NCI-H2107 treated with DMSO at 0.1 percent for 48 hours (cell line): Measurements from ENCODE around the gene ARHGAP31.
"Not testable (repeated sequence)": the region's sequence is repeated elsewhere in the genome, so short reads cannot be mapped to it uniquely, and the experiment has no call there.

Experiments used
- DNase-seq: peaks from one replicate; lab custom pipeline; 2025; ENCODE audit not compliant: unreplicated experiment; lab: John Stamatoyannopoulos, UW

ARHGAP31 gene

GRCh38 chr3:119294696-119295671 is 801 bp downstream of the ARHGAP31 start:
- DNase-seq: peak; percentile 10

- DNase-seq: no peak
Measured at GRCh38 chr3:119295816-119296726, 1.9 kb downstream of the ARHGAP31 start.

GRCh38 chr3:119296727-119297122 is 2.5 kb downstream of the ARHGAP31 start:
- DNase-seq: no peak

GRCh38 chr3:119297169-119297568 is 3.0 kb downstream of the ARHGAP31 start:
- no peak for DNase-seq

- no peak for DNase-seq
Measured at GRCh38 chr3:119298565-119298941, 4.4 kb downstream of the ARHGAP31 start.

- DNase-seq: no peak
Measured at GRCh38 chr3:119300991-119301391, 6.8 kb downstream of the ARHGAP31 start.

- no peak for DNase-seq
Measured at GRCh38 chr3:119301662-119302061, 7.5 kb downstream of the ARHGAP31 start.

GRCh38 chr3:119302697-119303551 is 8.7 kb downstream of the ARHGAP31 start:
- DNase-seq: no peak

GRCh38 chr3:119304201-119304713 is 10.1 kb downstream of the ARHGAP31 start:
- DNase-seq: no peak

- DNase-seq: no peak
Measured at GRCh38 chr3:119305286-119305685, 11.1 kb downstream of the ARHGAP31 start.

GRCh38 chr3:119306378-119306777 is 12.2 kb downstream of the ARHGAP31 start:
- DNase-seq: not testable (repeated sequence)

- no peak for DNase-seq
Measured at GRCh38 chr3:119308355-119308754, 14.2 kb downstream of the ARHGAP31 start.

GRCh38 chr3:119309591-119309990 is 15.4 kb downstream of the ARHGAP31 start:
- DNase-seq: no peak

GRCh38 chr3:119310071-119310470 is 15.9 kb downstream of the ARHGAP31 start:
- no peak for DNase-seq

- DNase-seq: no peak
Measured at GRCh38 chr3:119311081-119311925, 17.1 kb downstream of the ARHGAP31 start.

- DNase-seq: no peak
Measured at GRCh38 chr3:119313461-119313860, 19.3 kb downstream of the ARHGAP31 start.

GRCh38 chr3:119314821-119315220 is 20.6 kb downstream of the ARHGAP31 start:
- DNase-seq: no peak

GRCh38 chr3:119315600-119316312 is 21.6 kb downstream of the ARHGAP31 start:
- no peak for DNase-seq

GRCh38 chr3:119316313-119316670 is 22.1 kb downstream of the ARHGAP31 start:
- no peak for DNase-seq
